H1 (cell line): ENCODE data around the gene WDR64. TPM values are rescaled to one million over a fixed set of nuclear protein-coding genes. Genes with fewer than 3 reads are reported as not detected.
A peak's percentile ranks its signal among the peaks of the same experiment; 100 is the strongest.

Source experiments
- CTCF ChIA-PET: fragments of 300-600 bp; sonication (Branson Sonifier 250); formaldehyde crosslinking; loops from one replicate; lab custom pipeline; 2021; ENCODE audit not compliant: partially characterized antibody; lab: Charles Lee
- POLR2A ChIA-PET: fragments of 300-600 bp; sonication (Branson Sonifier 250); formaldehyde crosslinking; loops from one replicate; lab custom pipeline; 2021; ENCODE audit warnings: inconsistent platforms; ENCODE audit not compliant: partially characterized antibody; lab: Charles Lee
- DNase-seq, 2 experiments: peaks; one replicate each; pipeline versions ENCODE4 v3.0.0 to v3.0.0-alpha.2; 2010 to 2022; ENCODE audit warnings: low spot score in 2 of 2, low read depth in 1 of 2, mixed read lengths in 1 of 2
- FAIRE-seq: peaks from 2 replicates; lab custom pipeline; 2011; peaks lifted over from hg19 to GRCh38; lab: Jason Lieb, UNC
- H2AFZ ChIP-seq: 2 replicates; pipeline ENCODE4 v1.8.1; 2012; ENCODE audit warnings: low read length, inconsistent platforms
- H2AK5ac ChIP-seq: 2 replicates; pipeline ENCODE4 v1.6.1; 2013; ENCODE audit warnings: low read depth, low read length
- H2BK120ac ChIP-seq: replicated peaks from 2 replicates; pipeline ENCODE3; 2013; ENCODE audit warnings: low read depth, low read length, inconsistent platforms
- H2BK12ac ChIP-seq: 2 replicates; pipeline ENCODE4 v1.6.1; 2013; ENCODE audit warnings: low read depth, low read length
- H2BK15ac ChIP-seq: 2 replicates; pipeline ENCODE4 v1.6.1; 2013; ENCODE audit warnings: low read length
- H2BK20ac ChIP-seq: 2 replicates; pipeline ENCODE4 v1.6.1; 2013; ENCODE audit warnings: low read length
- H2BK5ac ChIP-seq: 2 replicates; pipeline ENCODE4 v1.6.1; 2013; ENCODE audit warnings: low read depth, low read length
- H3K14ac ChIP-seq: 2 replicates; pipeline ENCODE4 v1.6.1; 2013; ENCODE audit warnings: inconsistent platforms; ENCODE audit not compliant: insufficient read length
- H3K18ac ChIP-seq: 2 replicates; pipeline ENCODE4 v1.6.1; 2013; ENCODE audit warnings: low read length; ENCODE audit errors: extremely low read depth
- H3K23ac ChIP-seq: 2 replicates; pipeline ENCODE4 v1.6.1; 2013; ENCODE audit warnings: inconsistent platforms; ENCODE audit not compliant: insufficient read length
- H3K23me2 ChIP-seq: 2 replicates; pipeline ENCODE4 v1.6.1; 2013; ENCODE audit warnings: low read depth, low read length
- H3K27ac ChIP-seq: 2 replicates; pipeline ENCODE4 v1.6.1; 2011; ENCODE audit warnings: low read depth, low read length, inconsistent platforms
- H3K27me3 ChIP-seq, 4 experiments: replicated peaks in 1 of 4; 1 replicate in 1 of 4; 2 replicates in 3 of 4; pipeline versions ENCODE4 v1.6.1 to v1.8.1; 2011 to 2013; ENCODE audit warnings: low read length in 3 of 4, mild to moderate bottlenecking in 3 of 4, inconsistent platforms in 2 of 4, mixed read lengths in 2 of 4, moderate library complexity in 1 of 4; ENCODE audit not compliant: control insufficient read depth in 3 of 4, insufficient read depth in 3 of 4; ENCODE audit errors: extremely low read depth in 1 of 4
- H3K36me3 ChIP-seq, 4 experiments: 2 replicates each; pipeline versions ENCODE4 v1.6.1 to v1.8.1; 2011 to 2013; ENCODE audit warnings: mild to moderate bottlenecking in 4 of 4, low read length in 3 of 4, moderate library complexity in 2 of 4, control low read depth in 1 of 4, inconsistent platforms in 1 of 4; ENCODE audit not compliant: insufficient read depth in 4 of 4, control insufficient read depth in 2 of 4
- H3K4ac ChIP-seq: replicated peaks from 2 replicates; pipeline ENCODE3; 2013; ENCODE audit warnings: low read length, low read depth, mixed read lengths, inconsistent platforms; ENCODE audit not compliant: insufficient read length
- H3K4me1 ChIP-seq, 4 experiments: replicated peaks in 1 of 4; 1 replicate in 1 of 4; 2 replicates in 3 of 4; pipeline versions ENCODE4 v1.6.1 to v1.8.1; 2011 to 2013; ENCODE audit warnings: low read length in 3 of 4, inconsistent platforms in 2 of 4, mixed read lengths in 1 of 4; ENCODE audit not compliant: insufficient read depth in 4 of 4, control insufficient read depth in 3 of 4
- H3K4me2 ChIP-seq, 2 experiments: 2 replicates each; pipeline versions ENCODE4 v1.6.1 to v1.8.1; 2011 to 2013; ENCODE audit warnings: low read depth in 2 of 2, low read length in 2 of 2, control low read depth in 1 of 2, inconsistent platforms in 1 of 2, mild to moderate bottlenecking in 1 of 2; ENCODE audit not compliant: insufficient read depth in 1 of 2
- H3K4me3 ChIP-seq, 4 experiments: fragments of 200-600, 300-600 bp in 1 of 4; sonication (generic), shearing (Covaris generic), sonication (Bioruptor Twin) in 1 of 4; 2 replicates each; pipeline versions ENCODE4 v1.5.1 to v1.8.1; 2011 to 2016; ENCODE audit warnings: low read length in 4 of 4, low read depth in 3 of 4, control low read depth in 2 of 4, inconsistent platforms in 2 of 4, mild to moderate bottlenecking in 2 of 4, mixed read lengths in 1 of 4, moderate library complexity in 1 of 4; ENCODE audit not compliant: insufficient read depth in 2 of 4; ENCODE audit errors: extremely low read depth in 1 of 4
- H3K56ac ChIP-seq: replicated peaks from 2 replicates; pipeline ENCODE3; 2013; ENCODE audit warnings: low read depth, mild to moderate bottlenecking, mixed read lengths, low read length, inconsistent platforms; ENCODE audit not compliant: insufficient read length
- H3K79me1 ChIP-seq: 2 replicates; pipeline ENCODE4 v1.6.1; 2013; ENCODE audit warnings: low read depth, low read length, control low read depth
- H3K79me2 ChIP-seq, 2 experiments: 2 replicates each; pipeline versions ENCODE4 v1.6.1 to v1.8.1; 2012 to 2013; ENCODE audit warnings: low read length in 2 of 2, mild to moderate bottlenecking in 2 of 2, inconsistent platforms in 1 of 2; ENCODE audit not compliant: insufficient read depth in 2 of 2, control insufficient read depth in 1 of 2
- H3K9ac ChIP-seq, 4 experiments: replicated peaks in 1 of 4; 1 replicate in 1 of 4; 2 replicates in 3 of 4; pipeline versions ENCODE4 v1.6.1 to v1.8.1; 2011 to 2013; ENCODE audit warnings: low read depth in 3 of 4, low read length in 3 of 4, control low read depth in 2 of 4, mild to moderate bottlenecking in 2 of 4, moderate library complexity in 2 of 4, inconsistent platforms in 1 of 4; ENCODE audit errors: extremely low read depth in 1 of 4
- H3K9me3 ChIP-seq, 2 experiments: 2 replicates each; pipeline versions ENCODE4 v1.6.1 to v1.8.1; 2012 to 2013; ENCODE audit warnings: mild to moderate bottlenecking in 2 of 2, moderate library complexity in 2 of 2, control low read depth in 1 of 2, inconsistent platforms in 1 of 2, low read depth in 1 of 2, low read length in 1 of 2, mixed read lengths in 1 of 2; ENCODE audit not compliant: insufficient read depth in 2 of 2
- H4K20me1 ChIP-seq, 2 experiments: replicated peaks in 1 of 2; 2 replicates each; pipeline versions ENCODE3 to v1.8.1; 2011 to 2013; ENCODE audit warnings: inconsistent platforms in 2 of 2, low read length in 2 of 2, mild to moderate bottlenecking in 1 of 2; ENCODE audit not compliant: insufficient read depth in 2 of 2, control insufficient read depth in 1 of 2
- H4K5ac ChIP-seq: 2 replicates; pipeline ENCODE4 v1.6.1; 2013; ENCODE audit warnings: low read length, low read depth, mixed read lengths, inconsistent platforms; ENCODE audit not compliant: insufficient read length
- H4K8ac ChIP-seq: 2 replicates; pipeline ENCODE4 v1.8.0; 2013; ENCODE audit warnings: mild to moderate bottlenecking, moderate library complexity, low read length, inconsistent platforms; ENCODE audit not compliant: insufficient read depth; ENCODE audit errors: extremely low read depth
- H4K91ac ChIP-seq: replicated peaks from 2 replicates; pipeline ENCODE3; 2013; ENCODE audit warnings: low read length, mixed read lengths, inconsistent platforms; ENCODE audit not compliant: insufficient read length
- ASH2L ChIP-seq: fragments of 200-600, 300-600 bp; sonication (generic); IDR thresholded peaks from one replicate; pipeline ENCODE4 v1.7.1; 2017; ENCODE audit warnings: low read length
- BCL11A ChIP-seq, 2 experiments: IDR thresholded peaks; one replicate each; pipeline ENCODE4 v1.6.1; 2011; ENCODE audit warnings: low read depth in 2 of 2, low read length in 2 of 2, mild to moderate bottlenecking in 2 of 2
- CHD1 ChIP-seq: IDR thresholded peaks from 2 replicates; pipeline ENCODE4 v1.6.1; 2012; ENCODE audit warnings: low read depth, low read length, improper control_type of control experiment
- CHD2 ChIP-seq: IDR thresholded peaks from 2 replicates; pipeline ENCODE4 v1.6.1; 2012; ENCODE audit warnings: low read length, improper control_type of control experiment
- CTBP2 ChIP-seq: IDR thresholded peaks from 2 replicates; pipeline ENCODE4 v1.7.0; 2011; ENCODE audit warnings: borderline replicate concordance, mild to moderate bottlenecking, moderate library complexity, mixed read lengths, low read length; ENCODE audit not compliant: insufficient read depth, insufficient read length
- FOSL1 ChIP-seq: IDR thresholded peaks from 2 replicates; pipeline ENCODE4 v1.6.1; 2011; ENCODE audit warnings: mild to moderate bottlenecking, low read depth, low read length, moderate library complexity; ENCODE audit not compliant: insufficient read depth
- GABPA ChIP-seq: IDR thresholded peaks from 2 replicates; pipeline ENCODE4 v1.6.1; 2011; ENCODE audit warnings: mild to moderate bottlenecking, low read length, moderate library complexity, borderline replicate concordance; ENCODE audit not compliant: insufficient read depth
- GTF2F1 ChIP-seq: IDR thresholded peaks from 2 replicates; pipeline ENCODE4 v1.6.1; 2012; ENCODE audit warnings: low read depth, low read length, improper control_type of control experiment, borderline replicate concordance
- KDM1A ChIP-seq: fragments of 200-600, 300-600 bp; sonication (generic); IDR thresholded peaks from 2 replicates; pipeline ENCODE4 v1.7.1; 2016; ENCODE audit warnings: mild to moderate bottlenecking, low read length, borderline replicate concordance
- KDM5A ChIP-seq: fragments of 200-600 bp; IDR thresholded peaks from 2 replicates; pipeline ENCODE4 v1.7.1; 2012; ENCODE audit warnings: mild to moderate bottlenecking, low read length, inconsistent platforms, mixed read lengths
- POLR2A ChIP-seq, 2 experiments: IDR thresholded peaks; 1 replicate in 1 of 2; 2 replicates in 1 of 2; pipeline ENCODE4 v1.6.1; 2011; ENCODE audit warnings: low read depth in 2 of 2, low read length in 2 of 2, mild to moderate bottlenecking in 2 of 2; ENCODE audit errors: control extremely low read depth in 1 of 2
- RAD21 ChIP-seq, 2 experiments: IDR thresholded peaks in 1 of 2; conservative IDR thresholded peaks in 1 of 2; 2 replicates each; pipeline ENCODE4 v1.6.1; 2011; ENCODE audit warnings: low read depth in 2 of 2, low read length in 2 of 2, improper control_type of control experiment in 1 of 2, inconsistent platforms in 1 of 2, mild to moderate bottlenecking in 1 of 2, moderate library complexity in 1 of 2
- TAF1 ChIP-seq: IDR thresholded peaks from 2 replicates; pipeline ENCODE4 v1.6.1; 2011; ENCODE audit warnings: mild to moderate bottlenecking, low read depth, low read length
- WGBS, 2 experiments: shearing (Covaris generic) in 1 of 2; methylation state at CpG; one replicate each; pipeline versions ENCODE4 v1.1.6 to v1.1.7; 2013 to 2015; ENCODE audit warnings: low lambda C conversion rate in 2 of 2, mixed read lengths in 2 of 2, inconsistent platforms in 1 of 2, low coverage in 1 of 2, missing lambda C conversion rate in 1 of 2; ENCODE audit not compliant: insufficient replicate concordance in 2 of 2, insufficient coverage in 1 of 2, insufficient read length in 1 of 2; ENCODE audit errors: extremely low coverage in 1 of 2, missing lambda C conversion rate in 1 of 2; 5-methylcytosine and 5-hydroxymethylcytosine counted together
- polyA plus RNA-seq, 7 experiments: library from polyadenylated mRNA; depleted of rRNA in 3 of 7; stranded (reverse) in 5 of 7; unstranded in 2 of 7; fragments of >200 nt in 5 of 7; fragments of 200-250 nt in 2 of 7; gene quantifications; 1 replicate in 5 of 7; 2 replicates in 1 of 7; 4 replicates in 1 of 7; pipeline versions ENCODE4 v1.2.1 to v1.2.3, GENCODE V29; 2011 to 2013; ENCODE audit warnings: missing spikeins in 2 of 7, mixed read lengths in 2 of 7
- total RNA-seq: library from RNA; stranded (reverse); fragmentation: NEBNext Ultra II Directional; extraction: Animal tissue kit (Norgen Biotek cat#: 25700); gene quantifications from 2 replicates; pipeline ENCODE4 v1.2.1, GENCODE V29; 2021

Gene WDR64
- total and polyA plus RNA-seq, 2 of the 8 experiments (the other 6 are each of a cell fraction or from before 2014, with no cell fraction given), result 0.02 TPM; not detected in 1

DNA sequence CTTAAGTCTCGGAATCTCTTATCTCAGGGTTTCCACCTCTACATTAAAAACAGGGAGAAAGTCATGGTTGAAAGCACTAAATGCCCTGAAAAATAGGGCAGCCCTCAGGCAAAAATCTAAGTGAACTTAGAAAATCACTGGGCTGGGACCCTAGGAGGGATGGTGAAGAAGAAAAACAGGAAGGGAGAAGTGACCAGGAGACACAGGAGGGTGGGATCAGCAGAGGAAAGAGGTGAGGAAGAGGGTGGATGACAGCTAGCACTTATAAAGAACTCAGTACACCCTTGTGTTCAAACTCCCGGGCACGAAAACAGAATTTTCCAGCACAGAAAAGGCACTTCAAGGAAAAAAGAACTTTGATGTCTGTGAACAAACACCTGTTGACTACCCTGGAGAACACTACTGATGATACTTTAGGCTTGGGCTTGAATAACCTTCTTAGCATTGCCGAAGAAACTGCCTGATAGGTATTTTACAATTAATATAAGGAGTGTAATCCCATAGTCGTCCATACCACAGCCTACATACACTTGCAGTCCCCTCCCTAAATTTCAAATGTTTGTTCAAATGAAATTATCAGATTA is 13.9 kb upstream of the WDR64 start:
- H3K79me2 ChIP-seq, result peaks cover 3 to 65% of the 10 kb centered on the region in 2 experiments; a peak in 3 of 4 replicates
- CTCF ChIA-PET, result interaction anchor here (0.7 to 1.2 kb wide), 3 partner anchors 11 to 27 kb away, joined by 3 to 4 read pairs (median 3); no protein-coding TSS in a partner anchor
- peak overlapping the region; percentile 23 to 100 (median 64) for H3K4me3 ChIP-seq
- no peak overlapping the region for H2BK15ac ChIP-seq
- no peak overlapping the region for H3K4ac ChIP-seq
- 76% methylated on average over 5 of the region's 5 CpGs; no CpG with 5 or more reads in 1 of the 2 experiments for WGBS, 2 experiments
- H2BK12ac ChIP-seq, result no peak overlapping the region
- no peak overlapping the region for H3K18ac ChIP-seq
- H3K4me1 ChIP-seq, result peaks cover 0 to 7% (median 3%) of the 10 kb centered on the region in 4 experiments; a peak in 5 of 7 replicates
- H2BK5ac ChIP-seq, result no peak overlapping the region
- peak overlapping the region; percentile 71 to 76 for H3K4me2 ChIP-seq
- H3K23ac ChIP-seq, result no peak overlapping the region
- FAIRE-seq, result no peak
- no peak overlapping the region for H3K27ac ChIP-seq
- no peak overlapping the region for H3K56ac ChIP-seq
- H2AK5ac ChIP-seq, result no peak overlapping the region
- DNase-seq, result no peak
- H3K14ac ChIP-seq, result no peak overlapping the region
- no peak overlapping the region for H2BK20ac ChIP-seq
- H4K5ac ChIP-seq, result no peak overlapping the region
- no peak overlapping the region for H3K9ac ChIP-seq
- peaks cover 0 to 29% (median 11%) of the 10 kb centered on the region in 4 experiments; a peak in 6 of 8 replicates for H3K36me3 ChIP-seq
- H2BK120ac ChIP-seq, result no peak overlapping the region
- POLR2A ChIA-PET, result no interaction called here
- peaks cover 0 to 6% of the 10 kb centered on the region in 2 experiments; a peak in 1 of 4 replicates for H3K9me3 ChIP-seq
- no peaks in the 10 kb centered on the region; a peak in 1 of 7 replicates for H3K27me3 ChIP-seq
- no peak overlapping the region for H2AFZ ChIP-seq
- H4K91ac ChIP-seq, result no peak overlapping the region
- peaks cover 4% of the 10 kb centered on the region; the same call in 1 of the 2 replicates for H3K23me2 ChIP-seq
- H4K8ac ChIP-seq, result no peak overlapping the region
- peaks cover 0 to 10% of the 10 kb centered on the region in 2 experiments for H4K20me1 ChIP-seq
- peaks cover 3% of the 10 kb centered on the region; the same call in 1 of the 2 replicates for H3K79me1 ChIP-seq
- TF ChIP-seq TAF1, result no peak
- no peak for TF ChIP-seq KDM5A
- no peak for TF ChIP-seq GTF2F1
- no peak for TF ChIP-seq ASH2L
- TF ChIP-seq RAD21 (IDR thresholded peaks at IDR 0.05 in 1 of 2, conservative IDR thresholded peaks at IDR 0.05 in 1 of 2; ENCODE audit: low read depth in 2 of 2, low read length in 2 of 2), result no peak
- no peak for TF ChIP-seq CHD2
- no peak for TF ChIP-seq FOSL1
- no peak for TF ChIP-seq CHD1
- no peak for TF ChIP-seq CTBP2
- TF ChIP-seq BCL11A (IDR thresholded peaks at IDR 0.05; ENCODE audit: low read depth in 2 of 2, low read length in 2 of 2), result no peak
- TF ChIP-seq KDM1A, result no peak
- no peak for TF ChIP-seq POLR2A (IDR thresholded peaks at IDR 0.05; ENCODE audit: control extremely low read depth in 1 of 2, low read depth in 2 of 2, low read length in 2 of 2)
- no peak for TF ChIP-seq GABPA
